H1 (cell line): Measurements from ENCODE around the gene NHP2.

Experiments used
- CBX5 ChIP-seq: fragments of 300-800, 300-1000 bp; sonication (generic); IDR thresholded peaks from 2 replicates; pipeline ENCODE4 v1.7.1; 2016; ENCODE audit warnings: antibody characterized with exemption, low read length, low read depth
- CTCF ChIP-seq, 3 experiments: IDR thresholded peaks; 1 replicate in 2 of 3; 2 replicates in 1 of 3; pipeline versions ENCODE4 v1.5.1 to v1.6.1; 2011; ENCODE audit warnings: low read length in 3 of 3, mild to moderate bottlenecking in 3 of 3, inconsistent platforms in 2 of 3, low read depth in 1 of 3, moderate library complexity in 1 of 3; ENCODE audit not compliant: insufficient read depth in 1 of 3; ENCODE audit errors: control extremely low read depth in 1 of 3
- E2F6 ChIP-seq: IDR thresholded peaks from 2 replicates; pipeline ENCODE4 v1.6.1; 2012; ENCODE audit warnings: inconsistent platforms
- EZH2 ChIP-seq: fragments of 200-600 bp; sonication (generic); IDR thresholded peaks from 2 replicates; pipeline ENCODE4 v1.7.1; 2012; ENCODE audit warnings: low read depth, mild to moderate bottlenecking, moderate library complexity, low read length, inconsistent platforms; ENCODE audit not compliant: severe bottlenecking
- HDAC2 ChIP-seq, 2 experiments: fragments of 300-600 bp in 1 of 2; sonication (generic) in 1 of 2; IDR thresholded peaks; 2 replicates each; pipeline ENCODE4 v1.6.1; 2011 to 2012; ENCODE audit warnings: low read depth in 2 of 2, low read length in 2 of 2, mild to moderate bottlenecking in 2 of 2, moderate library complexity in 2 of 2, borderline replicate concordance in 1 of 2, inconsistent platforms in 1 of 2
- POLR2A ChIP-seq, 2 experiments: IDR thresholded peaks; 1 replicate in 1 of 2; 2 replicates in 1 of 2; pipeline ENCODE4 v1.6.1; 2011; ENCODE audit warnings: low read depth in 2 of 2, low read length in 2 of 2, mild to moderate bottlenecking in 2 of 2; ENCODE audit errors: control extremely low read depth in 1 of 2
- RAD21 ChIP-seq, 2 experiments: IDR thresholded peaks in 1 of 2; conservative IDR thresholded peaks in 1 of 2; 2 replicates each; pipeline ENCODE4 v1.6.1; 2011; ENCODE audit warnings: low read depth in 2 of 2, low read length in 2 of 2, improper control_type of control experiment in 1 of 2, inconsistent platforms in 1 of 2, mild to moderate bottlenecking in 1 of 2, moderate library complexity in 1 of 2
- TAF1 ChIP-seq: IDR thresholded peaks from 2 replicates; pipeline ENCODE4 v1.6.1; 2011; ENCODE audit warnings: mild to moderate bottlenecking, low read depth, low read length
- TF ChIP-seq, protein P1 (sequence below): IDR thresholded peaks from 2 replicates; pipeline ENCODE4 v1.6.1; 2011; ENCODE audit warnings: low read depth, mild to moderate bottlenecking, low read length; ENCODE audit not compliant: insufficient read depth

GRCh38 chr5:178108446-178108845, 45.2 kb downstream of the NHP2 start:
- TF ChIP-seq HDAC2 (IDR thresholded peaks at IDR 0.05; ENCODE audit: borderline replicate concordance in 1 of 2, low read depth in 2 of 2, low read length in 2 of 2), result no peak
- TF ChIP-seq CBX5, result no peak
- TF ChIP-seq TAF1, result no peak
- TF ChIP-seq CTCF (IDR thresholded peaks at IDR 0.05; ENCODE audit: control extremely low read depth in 1 of 3, insufficient read depth in 1 of 3, low read depth in 1 of 3, low read length in 3 of 3), result no peak
- TF ChIP-seq POLR2A (IDR thresholded peaks at IDR 0.05; ENCODE audit: control extremely low read depth in 1 of 2, low read depth in 2 of 2, low read length in 2 of 2), result no peak
- TF ChIP-seq, protein P1, sequence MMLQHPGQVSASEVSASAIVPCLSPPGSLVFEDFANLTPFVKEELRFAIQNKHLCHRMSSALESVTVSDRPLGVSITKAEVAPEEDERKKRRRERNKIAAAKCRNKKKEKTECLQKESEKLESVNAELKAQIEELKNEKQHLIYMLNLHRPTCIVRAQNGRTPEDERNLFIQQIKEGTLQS, result no peak
- TF ChIP-seq RAD21 (IDR thresholded peaks at IDR 0.05 in 1 of 2, conservative IDR thresholded peaks at IDR 0.05 in 1 of 2; ENCODE audit: low read depth in 2 of 2, low read length in 2 of 2), result no peak
- no peak for TF ChIP-seq E2F6
- no peak for TF ChIP-seq EZH2
